ENCODE data around the gene EFNA3. TPM values are rescaled to one million over a fixed set of nuclear protein-coding genes. Genes with fewer than 3 reads are reported as not detected.

The EFNA3 gene
- 0.90 TPM in 1 of 2 replicates, not detected in the other for total RNA-seq (ENCODE audit: low replicate concordance)

- H3K4me3 ChIP-seq (ENCODE audit: low read depth, low read length) = peak within 1 kb of the TSS; percentile 48
- peak; percentile 22 for DNase-seq (ENCODE audit: low read depth)
- no peak for TF ChIP-seq CTCF (IDR thresholded peaks at IDR 0.05; ENCODE audit: insufficient read depth, low read length)
These were observed at the start of gene EFNA3 for GRCh38 chr1:155078469-155079209. TSS of gene EFNA3 (plus strand) at chr1:155078837. CDS start at chr1:155078942, 105 bp downstream.

GRCh38 chr1:155029513-155030242 lies 49.0 kb upstream of the EFNA3 start:
- TF ChIP-seq CTCF (IDR thresholded peaks at IDR 0.05; ENCODE audit: insufficient read depth, low read length) = no peak
- DNase-seq (ENCODE audit: low read depth) = no peak
- no peak overlapping the region for H3K4me3 ChIP-seq (ENCODE audit: low read depth, low read length)

GRCh38 chr1:155030243-155030795 lies 48.3 kb upstream of the EFNA3 start:
- DNase-seq (ENCODE audit: low read depth) = no peak
- no peak overlapping the region for H3K4me3 ChIP-seq (ENCODE audit: low read depth, low read length)
- no peak for TF ChIP-seq CTCF (IDR thresholded peaks at IDR 0.05; ENCODE audit: insufficient read depth, low read length)

GRCh38 chr1:155030899-155031298 lies 47.7 kb upstream of the EFNA3 start:
- H3K4me3 ChIP-seq (ENCODE audit: low read depth, low read length) = no peak overlapping the region
- no peak for DNase-seq (ENCODE audit: low read depth)
- no peak for TF ChIP-seq CTCF (IDR thresholded peaks at IDR 0.05; ENCODE audit: insufficient read depth, low read length)

- DNase-seq (ENCODE audit: low read depth) = no peak
- H3K4me3 ChIP-seq (ENCODE audit: low read depth, low read length) = no peak overlapping the region
- no peak for TF ChIP-seq CTCF (IDR thresholded peaks at IDR 0.05; ENCODE audit: insufficient read depth, low read length)
These were observed 45.8 kb upstream of the EFNA3 start for GRCh38 chr1:155032886-155033285.

GRCh38 chr1:155033524-155033923 lies 45.1 kb upstream of the EFNA3 start, which contains the start of the genes DCST1 and DCST2:
TSS of gene DCST1 (plus strand) at chr1:155033824. CDS start at chr1:155034037, 213 bp downstream.
TSS of gene DCST2 (minus strand) at chr1:155033781. CDS start at chr1:155033701, 80 bp downstream.
- no peak for DNase-seq (ENCODE audit: low read depth)
- no peak within 1 kb of the TSS for H3K4me3 ChIP-seq (ENCODE audit: low read depth, low read length)
- TF ChIP-seq CTCF (IDR thresholded peaks at IDR 0.05; ENCODE audit: insufficient read depth, low read length) = no peak
